Measurements from ENCODE around the gene STEAP4. TPM values are rescaled to one million over a fixed set of nuclear protein-coding genes. Genes with fewer than 3 reads are reported as not detected.

The STEAP4 gene
- polyA plus RNA-seq, 2 of the 4 experiments (the other 2 are of a cell fraction), result not detected

GRCh38 chr7:88293866-88294265 is 12.8 kb downstream of the STEAP4 start (continued):
- TF ChIP-seq KDM1A (IDR thresholded peaks at IDR 0.05; ENCODE audit: low read depth), result no peak
- no peak for TF ChIP-seq JUNB (IDR thresholded peaks at IDR 0.05)
- TF ChIP-seq CHD4 (IDR thresholded peaks at IDR 0.05; ENCODE audit: borderline replicate concordance), result no peak
- TF ChIP-seq SMC3 (IDR thresholded peaks at IDR 0.05), result no peak
- no peak for TF ChIP-seq NPAS2 (CRISPR knock-in tag; IDR thresholded peaks at IDR 0.05; ENCODE audit: borderline replicate concordance)

GRCh38 chr7:88291398-88292173 is 15.1 kb downstream of the STEAP4 start:
- POLR2A ChIA-PET, result no interaction called here
- Histone ChIP-seq H3K4me3 (no peak overlapping the region), H3K9me3 (no peaks in the 10 kb centered on the region), H3K4me1 (no peaks in the 10 kb centered on the region), H3K4me2 (no peak overlapping the region), H3K27ac (no peak overlapping the region)
- no peak for FAIRE-seq
- no peak for ATAC-seq
- TF ChIP-seq FOSL2 (IDR thresholded peaks at IDR 0.05), result no peak
- 0 out of 2 replicates have a peak, but pooled peaks have one; percentile 7 for TF ChIP-seq FOSL2 (CRISPR knock-in tag; IDR thresholded peaks at IDR 0.05)
- TF ChIP-seq REST (IDR thresholded peaks at IDR 0.05), result no peak
- CTCF ChIA-PET, result no interaction called here
- DNase-seq (ENCODE audit: low read depth in 1 of 2, low spot score in 1 of 2), result peak in 1 of 2 experiments; percentile 50
- 66% methylated on average over 11 of the region's 11 CpGs for WGBS (ENCODE audit: missing lambda C conversion rate)

- CTCF ChIA-PET, result no interaction called here
- DNase-seq (ENCODE audit: low read depth in 1 of 2, low spot score in 1 of 2) (no peak), FAIRE-seq (no peak), ATAC-seq (no peak)
- no peak overlapping the region for H3K27ac ChIP-seq
- no peak overlapping the region for H3K4me3 ChIP-seq
- POLR2A ChIA-PET, result no interaction called here
- no peaks in the 10 kb centered on the region for H3K4me1 ChIP-seq
- no peak overlapping the region for H3K4me2 ChIP-seq
- no peak for TF ChIP-seq TP53 (CRISPR knock-in tag; IDR thresholded peaks at IDR 0.05)
- no peak for TF ChIP-seq RFX5 (IDR thresholded peaks at IDR 0.05)
- TF ChIP-seq MAZ (IDR thresholded peaks at IDR 0.05; ENCODE audit: borderline replicate concordance, low read depth, low read length), result no peak
- no peak for TF ChIP-seq HMGXB4 (CRISPR knock-in tag; IDR thresholded peaks at IDR 0.05; ENCODE audit: borderline replicate concordance)
- TF ChIP-seq ESRRA (IDR thresholded peaks at IDR 0.05; ENCODE audit: borderline replicate concordance, low read length), result no peak
- TF ChIP-seq TFCP2L1 (CRISPR knock-in tag; IDR thresholded peaks at IDR 0.05), result no peak
- TF ChIP-seq FOSB (CRISPR knock-in tag; IDR thresholded peaks at IDR 0.05), result no peak
- TF ChIP-seq E2F6 (IDR thresholded peaks at IDR 0.05; ENCODE audit: borderline replicate concordance, low read depth), result no peak
- TF ChIP-seq REST (IDR thresholded peaks at IDR 0.05), result no peak
- TF ChIP-seq CHD2 (IDR thresholded peaks at IDR 0.05; ENCODE audit: low read length, partially characterized antibody), result no peak
- TF ChIP-seq GATA3 (IDR thresholded peaks at IDR 0.05; ENCODE audit: borderline replicate concordance), result no peak
- no peak for TF ChIP-seq MAFK (IDR thresholded peaks at IDR 0.05; ENCODE audit: partially characterized antibody)
- no peak for TF ChIP-seq EHF (CRISPR knock-in tag; IDR thresholded peaks at IDR 0.05)
- no peak for TF ChIP-seq ZFP36 (IDR thresholded peaks at IDR 0.05; ENCODE audit: borderline replicate concordance, partially characterized antibody)
- WGBS (ENCODE audit: missing lambda C conversion rate), result 51% methylated on average over 4 of the region's 4 CpGs
- no peaks in the 10 kb centered on the region for H3K9me3 ChIP-seq
Observed at GRCh38 chr7:88290491-88290890, 16.2 kb downstream of the STEAP4 start.

All from A549 (cell line).